ENCODE measurements around the gene PCDHGB1.
"Not testable (repeated sequence)": the region's sequence is repeated elsewhere in the genome, so short reads cannot be mapped to it uniquely, and the experiment has no call there.

PCDHGB1 gene

DNA sequence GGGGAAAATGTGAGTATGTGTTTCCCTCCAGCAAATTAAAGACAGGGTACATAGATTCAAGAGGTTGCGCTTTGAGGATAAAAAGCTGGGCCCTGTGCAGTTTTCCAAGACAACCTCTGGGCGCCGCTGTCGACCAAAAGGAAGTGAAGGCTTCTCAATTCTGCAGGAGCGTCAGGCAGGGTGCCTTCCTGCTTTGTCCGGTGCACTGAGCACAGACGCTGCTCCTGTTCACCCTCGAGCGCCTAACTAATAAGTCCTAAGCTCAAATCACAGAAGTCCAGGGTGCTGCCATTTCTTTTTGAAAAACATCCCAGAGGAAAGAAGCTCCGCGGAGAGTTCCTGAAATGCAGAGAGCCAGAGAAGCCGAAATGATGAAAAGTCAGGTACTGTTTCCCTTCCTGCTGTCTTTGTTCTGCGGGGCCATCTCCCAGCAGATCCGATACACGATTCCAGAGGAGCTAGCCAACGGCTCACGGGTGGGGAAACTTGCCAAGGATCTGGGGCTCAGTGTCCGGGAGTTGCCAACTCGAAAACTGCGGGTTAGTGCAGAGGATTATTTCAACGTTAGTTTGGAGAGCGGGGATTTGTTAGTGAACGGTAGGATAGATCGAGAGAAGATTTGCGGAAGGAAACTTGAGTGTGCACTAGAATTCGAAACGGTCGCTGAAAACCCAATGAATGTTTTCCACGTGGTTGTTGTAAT lies at the start of gene PCDHGB1:
Gene PCDHGB1 (plus strand): TSS at position 183 of the 703 bp plus-strand sequence. CDS start 162 bp downstream, at position 345.
- DNase-seq (ENCODE audit: low read depth in 3 of 3) = peak in 1 of 3 experiments; percentile 27

DNA sequence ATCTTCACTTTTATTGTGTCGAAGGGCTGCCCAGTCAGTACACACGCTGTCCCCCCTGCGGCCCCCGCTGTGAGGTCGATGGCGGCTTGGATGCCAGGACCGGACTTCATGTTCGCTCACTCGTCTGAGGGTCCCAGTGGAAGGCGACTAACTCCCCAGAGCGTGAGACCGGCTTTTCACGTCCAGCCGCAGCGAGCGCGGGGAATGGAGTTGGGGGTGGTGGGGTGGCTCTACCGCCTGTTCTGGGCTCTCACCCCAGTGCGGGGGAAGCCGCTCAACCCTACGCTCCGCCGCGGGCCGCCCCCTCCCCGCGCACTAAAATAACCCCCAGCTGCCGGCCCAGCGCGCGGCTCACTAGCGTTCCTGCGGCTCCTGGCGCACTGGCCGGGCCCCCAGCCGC lies 46.1 kb upstream of the PCDHGB1 start, which contains the start of gene SLC25A2:
Gene SLC25A2 (minus strand): TSS at position 294 of the 400 bp plus-strand sequence. CDS start 184 bp downstream, at position 110.
- DNase-seq (ENCODE audit: low read depth in 3 of 3) = no peak

DNA sequence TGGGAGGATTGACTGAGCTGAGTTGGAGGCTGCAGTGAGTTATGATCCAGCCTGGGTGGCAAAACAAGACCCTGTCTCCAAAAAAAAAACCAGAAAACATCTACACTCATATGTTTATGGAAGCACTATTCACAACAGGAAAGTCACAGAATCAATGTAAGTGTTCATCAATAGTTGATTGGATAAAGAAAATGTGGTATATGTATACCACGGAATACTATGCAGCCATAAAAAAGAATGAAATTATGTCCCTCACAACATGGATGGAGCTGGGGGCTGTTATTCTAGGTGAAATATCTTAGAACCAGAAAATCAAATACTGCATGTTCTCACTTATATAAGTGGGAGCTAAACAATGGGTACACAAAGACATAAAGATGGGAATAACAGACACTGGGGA lies 43.3 kb upstream of the PCDHGB1 start:
- no peak for DNase-seq (ENCODE audit: low read depth in 3 of 3)

DNA sequence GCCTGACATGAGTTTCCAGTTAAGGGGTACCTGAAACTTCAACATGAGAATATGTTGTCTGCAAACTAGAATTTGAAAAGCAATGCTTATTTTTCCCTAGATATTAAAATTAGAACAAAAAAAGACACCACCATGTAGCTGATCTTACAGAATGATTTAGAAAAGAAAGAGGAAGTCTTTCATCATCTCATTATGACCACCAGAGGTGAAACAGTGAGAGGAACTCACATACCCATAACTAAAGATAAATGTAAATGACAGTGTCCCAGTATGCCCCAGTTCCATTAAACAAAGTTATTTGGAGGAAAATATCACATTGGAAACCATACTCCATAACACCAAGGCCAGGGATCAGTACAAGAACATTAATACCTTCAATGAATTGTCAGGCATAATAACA lies 36.2 kb upstream of the PCDHGB1 start:
- DNase-seq (ENCODE audit: low read depth in 3 of 3) = no peak

DNA sequence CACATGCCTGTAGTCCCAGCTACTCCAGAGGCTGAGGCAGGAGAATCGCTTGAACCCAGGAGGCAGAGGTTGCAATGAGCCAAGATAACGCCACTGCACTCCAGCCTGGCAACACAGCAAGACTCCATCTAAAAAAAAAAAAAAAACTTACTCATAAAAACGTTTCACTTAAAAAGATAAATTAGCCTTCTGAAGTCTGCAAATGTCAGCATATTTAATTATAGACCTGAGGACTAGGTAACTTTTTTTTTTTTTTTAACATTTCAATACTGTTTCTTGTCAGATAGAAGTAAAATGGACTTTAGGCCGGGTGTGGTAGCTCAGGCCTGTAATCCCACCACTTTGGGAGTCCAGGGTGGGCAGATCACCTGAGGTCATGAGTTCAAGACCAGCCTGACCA lies 32.9 kb upstream of the PCDHGB1 start:
- not testable (repeated sequence) for DNase-seq (ENCODE audit: low read depth in 3 of 3)

DNA sequence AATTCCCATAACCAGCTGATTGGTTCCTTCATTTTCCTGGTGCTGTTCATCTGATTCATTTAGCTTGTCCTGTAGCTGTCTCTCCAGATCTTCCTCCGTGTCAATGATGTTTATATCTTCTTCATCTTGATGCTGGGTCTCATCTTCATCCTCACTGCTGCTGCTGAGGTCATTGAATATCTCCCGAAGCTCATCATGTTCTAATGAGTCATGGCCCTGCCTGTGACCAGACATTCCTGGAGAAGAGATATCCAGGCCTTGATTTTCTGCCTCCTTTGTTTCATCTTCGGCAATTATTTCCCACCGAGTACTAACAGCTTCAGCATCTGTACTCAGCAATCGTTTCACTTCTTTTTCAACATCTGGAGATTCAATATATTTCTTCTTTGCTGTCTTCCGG lies 30.7 kb upstream of the PCDHGB1 start:
- DNase-seq (ENCODE audit: low read depth in 3 of 3) = no peak

DNA sequence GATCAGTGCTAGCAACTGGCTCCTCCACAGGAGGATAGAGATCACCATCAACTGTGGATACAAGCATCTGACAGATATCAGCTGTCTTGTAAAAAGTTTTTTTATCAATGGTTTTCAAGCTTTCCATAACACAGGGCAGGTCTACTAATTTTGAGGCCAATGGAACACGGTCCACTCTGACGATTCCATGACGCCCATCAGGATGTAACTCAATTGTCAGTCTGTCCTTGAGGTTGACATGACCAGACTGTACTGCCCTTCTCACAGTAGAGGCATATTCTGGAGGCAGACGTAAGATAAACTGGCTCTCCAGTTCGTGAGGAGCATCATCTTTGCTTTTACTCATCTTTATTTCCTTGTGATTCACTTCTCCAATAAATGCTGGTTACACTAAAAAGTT lies 30.2 kb upstream of the PCDHGB1 start:
- DNase-seq (ENCODE audit: low read depth in 3 of 3) = no peak

DNA sequence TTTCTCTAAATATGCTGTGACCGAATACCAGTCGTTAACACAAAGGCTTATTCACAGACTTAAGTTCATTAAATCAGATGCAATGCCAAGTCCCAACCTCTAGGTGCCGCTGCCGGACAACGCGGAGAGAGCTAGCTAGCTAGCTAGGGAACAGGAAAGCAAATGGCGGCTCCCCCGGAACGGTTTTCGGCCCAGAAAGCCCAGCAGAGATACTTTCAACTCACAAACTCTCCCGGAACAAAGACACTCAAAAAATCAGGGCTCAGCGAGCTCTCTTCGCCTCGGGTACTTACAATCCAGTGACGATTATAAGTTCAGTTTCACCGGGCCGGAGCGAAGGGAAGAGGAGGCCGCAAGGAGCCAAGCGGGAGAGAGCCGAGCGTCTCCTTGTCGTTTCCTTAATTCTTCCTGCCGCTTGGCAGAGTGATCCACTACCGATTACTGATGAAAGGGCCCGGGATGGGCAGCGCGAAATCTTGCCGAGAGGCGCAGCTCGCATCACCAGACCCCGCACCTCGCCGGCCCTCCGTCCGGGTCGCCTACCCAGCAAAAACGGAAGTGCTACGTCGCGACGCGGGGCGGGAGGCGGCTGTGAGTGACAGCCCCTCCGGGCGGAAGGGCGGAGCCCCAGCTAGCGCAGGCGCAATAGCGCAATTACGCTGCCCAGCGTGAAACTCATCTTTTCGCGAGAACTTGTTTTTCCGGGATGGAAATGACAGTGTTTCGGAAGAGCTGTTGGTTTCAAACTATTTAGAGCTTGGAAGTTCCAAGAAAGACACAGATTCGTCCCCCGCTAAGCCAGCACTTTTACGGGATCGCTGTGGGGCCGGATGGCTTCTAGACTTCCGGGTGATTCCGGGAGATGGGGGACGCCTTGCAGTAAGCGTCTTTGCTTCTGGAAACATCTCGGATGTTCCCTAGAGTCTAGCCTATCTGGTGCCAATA lies 29.4 kb upstream of the PCDHGB1 start, which contains the start of gene TAF7:
Gene TAF7 (minus strand): TSS at position 560 of the 945 bp plus-strand sequence. CDS start 740 bp downstream, outside the sequence.
- peak; percentile 85 to 90 (median 86) for DNase-seq (ENCODE audit: low read depth in 3 of 3)

DNA sequence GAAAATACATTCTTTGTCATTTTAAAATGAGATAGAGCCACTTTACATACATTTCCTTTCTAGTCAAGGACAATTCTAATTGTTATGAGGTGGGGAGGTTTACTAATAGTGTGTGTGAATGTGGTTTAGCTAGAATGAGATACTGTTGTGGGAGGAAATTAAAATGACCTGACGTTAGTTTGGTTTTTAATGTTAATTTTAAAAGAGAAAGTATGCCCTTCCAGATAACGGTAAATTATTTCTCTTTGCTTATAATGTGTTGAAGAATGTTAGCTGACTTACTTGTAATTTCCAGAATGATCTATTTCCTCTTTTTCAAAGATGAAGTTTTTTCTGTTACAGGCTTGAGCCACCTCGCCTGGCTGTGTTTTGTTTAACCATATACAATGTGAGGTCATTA lies 27.6 kb upstream of the PCDHGB1 start:
- DNase-seq (ENCODE audit: low read depth in 3 of 3) = no peak

DNA sequence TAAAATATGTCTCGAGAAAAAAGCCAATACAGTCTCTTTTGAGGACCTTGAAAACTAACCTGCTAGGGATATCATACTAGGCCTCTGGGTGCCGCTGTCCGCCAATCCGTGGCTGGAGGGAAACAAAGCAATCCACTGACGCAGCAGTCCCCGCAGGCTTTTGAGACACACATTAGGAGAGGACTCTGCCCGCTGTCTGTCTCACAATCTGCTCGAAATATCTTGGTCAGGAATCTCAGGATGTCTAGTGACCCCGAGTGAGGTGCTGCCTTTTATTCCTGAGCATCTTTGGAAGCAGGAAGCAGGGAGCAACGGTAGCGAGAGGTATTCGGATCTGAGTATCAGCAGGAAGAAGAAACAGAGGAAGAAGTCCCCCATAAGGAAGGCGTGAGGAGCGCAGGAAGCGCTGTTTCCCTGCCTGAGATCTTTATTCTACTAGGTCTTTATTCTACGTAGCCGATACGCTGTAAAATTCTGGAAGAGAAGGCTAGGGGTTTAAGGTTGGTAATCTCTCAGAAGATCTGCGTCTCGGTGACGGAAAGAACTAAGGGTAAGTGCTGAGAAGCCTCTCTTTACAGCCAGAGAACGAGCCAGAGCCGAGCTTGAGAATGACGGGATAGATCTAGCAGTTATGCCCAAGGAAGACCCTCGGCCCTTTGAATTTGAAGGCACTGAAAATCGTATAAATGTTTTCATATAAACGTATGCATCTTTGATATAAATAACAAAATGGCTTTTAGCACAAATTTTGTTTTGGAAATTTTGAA lies 23.6 kb upstream of the PCDHGB1 start:
- peak; percentile 28 to 63 (median 43) for DNase-seq (ENCODE audit: low read depth in 3 of 3)

DNA sequence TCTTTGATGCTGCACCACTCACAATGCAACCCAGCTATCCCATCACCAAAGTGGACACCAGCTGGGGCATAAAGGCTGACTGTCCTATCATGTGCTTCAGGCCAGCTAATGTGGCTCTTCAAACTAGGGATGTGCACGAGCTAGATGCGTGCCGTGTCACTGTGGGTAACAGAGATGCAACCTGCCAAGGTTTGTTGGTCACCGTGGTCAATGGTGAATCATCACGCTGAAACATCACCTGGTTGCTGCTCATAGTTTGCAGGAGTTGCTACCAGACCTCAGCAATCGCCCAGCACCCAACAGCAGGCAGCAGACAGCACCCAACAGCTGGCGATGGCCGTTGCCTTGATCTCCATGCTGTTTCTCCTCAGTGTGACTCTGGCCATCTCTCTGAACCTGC lies 21.7 kb upstream of the PCDHGB1 start:
- no peak for DNase-seq (ENCODE audit: low read depth in 3 of 3)

DNA sequence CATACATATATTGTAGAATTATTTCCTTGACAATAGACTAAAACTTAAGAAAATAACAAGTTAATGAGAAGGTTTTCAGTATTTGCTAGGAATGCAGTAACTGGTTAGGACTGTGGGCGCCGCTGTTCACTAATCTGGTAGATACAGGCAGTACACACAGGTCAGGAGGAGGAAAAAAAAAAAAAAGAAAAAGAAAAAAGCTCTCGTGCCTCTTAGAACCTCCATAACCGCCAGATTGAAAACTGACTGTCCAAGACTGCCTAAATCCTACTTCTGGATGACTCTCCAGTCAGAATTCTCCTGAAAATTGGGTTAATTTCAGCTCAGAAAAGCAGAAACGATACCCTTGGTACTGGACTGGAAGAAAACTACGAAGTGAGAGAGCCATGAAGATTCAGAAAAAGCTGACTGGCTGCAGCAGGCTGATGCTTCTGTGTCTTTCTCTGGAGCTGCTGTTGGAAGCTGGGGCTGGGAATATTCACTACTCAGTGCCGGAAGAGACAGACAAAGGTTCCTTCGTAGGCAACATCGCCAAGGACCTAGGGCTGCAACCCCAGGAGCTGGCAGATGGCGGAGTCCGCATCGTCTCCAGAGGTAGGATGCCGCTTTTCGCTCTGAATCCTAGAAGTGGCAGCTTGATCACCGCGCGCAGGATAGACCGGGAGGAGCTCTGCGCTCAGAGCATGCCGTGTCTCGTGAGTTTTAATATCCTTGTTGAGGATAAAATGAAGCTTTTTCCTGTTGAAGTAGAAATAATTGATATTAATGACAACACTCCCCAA lies 19.4 kb upstream of the PCDHGB1 start, which contains the start of gene PCDHGA1:
Gene PCDHGA1 (plus strand): TSS at position 216 of the 782 bp plus-strand sequence.
- no peak for DNase-seq (ENCODE audit: low read depth in 3 of 3)

DNA sequence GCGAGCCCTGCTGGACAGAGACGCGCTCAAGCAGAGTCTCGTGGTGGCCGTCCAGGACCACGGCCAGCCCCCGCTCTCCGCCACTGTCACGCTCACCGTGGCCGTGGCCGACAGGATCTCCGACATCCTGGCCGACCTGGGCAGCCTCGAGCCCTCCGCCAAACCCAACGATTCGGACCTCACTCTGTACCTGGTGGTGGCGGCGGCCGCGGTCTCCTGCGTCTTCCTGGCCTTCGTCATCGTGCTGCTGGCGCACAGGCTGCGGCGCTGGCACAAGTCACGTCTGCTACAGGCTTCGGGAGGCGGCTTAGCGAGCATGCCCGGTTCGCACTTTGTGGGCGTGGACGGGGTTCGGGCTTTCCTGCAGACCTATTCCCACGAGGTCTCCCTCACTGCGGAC lies 17.3 kb upstream of the PCDHGB1 start:
- DNase-seq (ENCODE audit: low read depth in 3 of 3) = not testable (repeated sequence)

DNA sequence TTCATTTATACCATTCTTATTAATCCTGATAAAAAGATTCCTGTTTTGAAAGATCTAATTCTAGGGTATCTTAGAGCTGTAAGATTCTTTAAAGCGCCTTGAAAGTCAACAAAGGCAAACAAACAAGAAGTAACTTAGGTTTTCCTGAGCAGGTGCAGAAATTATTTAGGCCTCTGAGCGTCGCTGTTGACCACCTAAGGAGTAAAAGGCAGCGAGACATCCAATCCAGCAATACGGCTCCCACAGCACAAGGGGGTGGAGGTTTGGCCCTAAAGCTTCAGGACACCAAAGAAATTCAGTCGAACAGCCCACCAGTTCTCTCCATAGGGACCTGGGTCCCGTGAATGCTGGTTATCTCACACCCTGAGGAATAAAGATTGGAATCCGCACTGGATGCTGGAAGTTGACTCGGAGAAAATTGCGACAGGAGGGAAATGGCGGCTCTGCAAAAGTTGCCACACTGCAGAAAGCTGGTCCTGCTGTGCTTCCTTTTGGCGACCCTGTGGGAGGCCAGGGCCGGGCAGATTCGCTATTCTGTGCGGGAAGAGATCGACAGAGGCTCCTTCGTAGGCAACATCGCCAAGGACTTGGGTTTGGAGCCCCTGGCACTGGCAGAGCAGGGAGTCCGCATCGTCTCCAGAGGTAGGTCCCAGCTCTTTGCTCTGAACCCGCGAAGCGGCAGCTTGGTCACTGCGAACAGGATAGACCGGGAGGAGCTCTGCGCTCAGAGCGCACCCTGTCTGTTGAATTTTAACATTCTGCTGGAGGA lies 11.2 kb upstream of the PCDHGB1 start, which contains the start of gene PCDHGA2:
Gene PCDHGA2 (plus strand): TSS at position 223 of the 769 bp plus-strand sequence.
- DNase-seq (ENCODE audit: low read depth in 3 of 3) = no peak

DNA sequence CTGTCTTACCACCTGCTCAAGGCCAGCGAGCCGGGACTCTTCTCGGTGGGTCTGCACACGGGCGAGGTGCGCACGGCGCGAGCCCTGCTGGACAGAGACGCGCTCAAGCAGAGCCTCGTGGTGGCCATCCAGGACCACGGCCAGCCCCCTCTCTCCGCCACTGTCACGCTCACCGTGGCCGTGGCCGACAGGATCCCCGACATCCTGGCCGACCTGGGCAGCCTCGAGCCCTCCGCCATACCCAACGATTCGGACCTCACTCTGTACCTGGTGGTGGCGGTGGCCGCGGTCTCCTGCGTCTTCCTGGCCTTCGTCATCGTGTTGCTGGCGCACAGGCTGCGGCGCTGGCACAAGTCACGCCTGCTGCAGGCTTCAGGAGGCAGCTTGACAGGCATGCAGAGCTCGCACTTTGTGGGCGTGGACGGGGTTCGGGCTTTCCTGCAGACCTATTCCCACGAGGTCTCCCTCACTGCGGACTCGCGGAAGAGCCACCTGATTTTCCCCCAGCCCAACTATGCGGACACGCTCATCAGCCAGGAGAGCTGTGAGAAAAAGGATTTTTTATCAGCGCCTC lies 9.0 kb upstream of the PCDHGB1 start:
- DNase-seq (ENCODE audit: low read depth in 3 of 3) = not testable (repeated sequence)

DNA sequence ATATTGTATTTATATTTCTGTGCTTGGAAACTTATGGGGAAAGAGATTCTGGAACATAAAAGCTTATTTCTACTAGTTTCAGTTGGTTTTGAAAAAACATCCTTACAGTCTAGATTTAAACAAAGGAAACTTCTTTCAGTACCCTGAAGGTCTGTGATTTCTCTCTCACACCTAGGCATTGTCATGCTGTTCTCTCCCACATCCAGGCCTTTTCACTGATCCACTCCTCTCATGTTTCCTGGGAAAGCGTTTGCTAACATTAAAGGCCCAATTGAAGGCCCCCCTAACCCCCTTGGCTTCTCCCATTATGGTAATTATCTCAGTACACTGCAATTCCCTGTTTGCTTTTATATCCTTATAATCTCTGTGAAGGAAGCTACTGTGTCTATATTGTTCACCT lies 7.1 kb upstream of the PCDHGB1 start:
- no peak for DNase-seq (ENCODE audit: low read depth in 3 of 3)

DNA sequence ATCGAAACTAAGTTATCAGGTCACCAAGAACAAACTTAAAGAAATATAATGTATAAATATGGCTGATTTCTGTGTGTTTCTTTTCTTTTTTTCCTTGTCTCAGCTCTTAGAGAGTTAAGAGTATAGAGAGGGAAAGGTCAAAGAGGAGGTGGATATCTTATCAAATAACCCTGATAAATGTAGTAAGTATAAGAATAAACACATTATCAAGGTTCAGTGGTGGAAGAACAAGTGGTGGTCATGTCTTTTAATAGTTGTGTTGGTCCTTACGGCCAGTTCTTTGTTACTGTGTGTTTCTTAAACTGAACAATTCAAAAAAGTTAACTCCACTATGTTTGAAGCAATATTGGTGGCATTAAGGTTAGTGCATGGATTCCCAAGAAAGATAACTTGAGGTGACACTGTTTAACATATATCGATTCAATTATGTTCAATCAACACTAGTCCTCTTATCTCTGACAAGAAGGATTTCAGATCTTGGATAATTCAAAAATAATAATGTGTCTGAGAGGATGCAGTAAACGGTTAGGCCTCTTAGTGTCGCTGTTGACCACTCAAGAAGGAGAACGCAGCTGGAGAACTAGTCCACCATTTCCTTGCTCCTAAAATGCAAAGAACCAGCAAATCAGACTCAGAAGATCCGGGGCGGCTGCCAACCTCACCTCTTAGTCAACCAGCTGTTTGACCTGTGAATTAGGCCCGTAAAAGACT lies 6.5 kb upstream of the PCDHGB1 start, which contains the start of gene PCDHGA3:
Gene PCDHGA3 (plus strand): TSS at position 588 of the 711 bp plus-strand sequence. CDS start 205 bp downstream, outside the sequence.
- no peak for DNase-seq (ENCODE audit: low read depth in 3 of 3)

DNA sequence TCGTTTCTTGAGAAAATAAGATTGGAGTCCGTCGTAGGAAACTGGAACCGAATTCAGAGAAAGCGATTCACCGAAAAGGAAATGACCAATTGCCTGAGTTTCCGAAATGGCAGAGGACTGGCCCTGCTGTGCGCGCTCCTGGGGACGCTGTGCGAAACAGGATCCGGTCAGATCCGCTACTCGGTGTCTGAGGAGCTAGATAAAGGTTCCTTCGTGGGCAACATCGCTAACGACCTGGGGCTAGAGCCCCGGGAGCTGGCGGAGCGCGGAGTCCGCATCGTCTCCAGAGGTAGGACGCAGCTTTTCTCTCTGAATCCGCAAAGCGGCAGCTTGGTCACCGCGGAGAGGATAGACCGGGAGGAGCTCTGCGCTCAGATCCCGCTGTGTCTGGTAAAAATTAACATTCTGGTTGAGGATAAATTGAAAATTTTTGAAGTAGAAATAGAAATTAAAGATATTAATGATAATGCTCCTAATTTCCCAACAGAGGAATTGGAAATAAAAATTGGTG lies 5.9 kb upstream of the PCDHGB1 start:
- no peak for DNase-seq (ENCODE audit: low read depth in 3 of 3)

DNA sequence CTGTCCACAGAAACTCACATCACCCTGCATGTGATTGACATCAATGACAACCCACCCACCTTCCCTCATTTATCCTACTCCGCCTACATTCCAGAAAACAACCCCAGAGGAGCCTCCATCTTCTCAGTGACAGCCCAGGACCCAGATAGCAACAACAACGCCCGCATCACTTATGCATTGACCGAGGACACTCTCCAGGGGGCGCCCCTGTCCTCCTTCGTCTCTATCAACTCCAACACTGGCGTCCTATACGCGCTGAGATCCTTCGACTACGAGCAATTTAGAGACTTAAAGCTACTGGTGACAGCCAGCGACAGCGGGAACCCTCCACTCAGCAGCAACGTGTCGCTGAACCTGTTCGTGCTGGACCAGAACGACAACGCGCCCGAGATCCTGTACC lies 4.6 kb upstream of the PCDHGB1 start:
- DNase-seq (ENCODE audit: low read depth in 3 of 3) = no peak
